HG02678 (cell line): Measurements from ENCODE around the gene CD44.

ENCODE experiments used
- ATAC-seq: cut with Tn5 transposase; IDR thresholded peaks from one replicate; pipeline ENCODE4 v1.9.1; 2021; ENCODE audit warnings: mild to moderate bottlenecking, moderate library complexity; ENCODE audit not compliant: unreplicated experiment

Gene CD44

GRCh38 chr11:35173616-35174566 lies 34.9 kb downstream of the CD44 start:
- no peak for ATAC-seq

GRCh38 chr11:35174666-35175065 lies 35.7 kb downstream of the CD44 start:
- no peak for ATAC-seq

DNA sequence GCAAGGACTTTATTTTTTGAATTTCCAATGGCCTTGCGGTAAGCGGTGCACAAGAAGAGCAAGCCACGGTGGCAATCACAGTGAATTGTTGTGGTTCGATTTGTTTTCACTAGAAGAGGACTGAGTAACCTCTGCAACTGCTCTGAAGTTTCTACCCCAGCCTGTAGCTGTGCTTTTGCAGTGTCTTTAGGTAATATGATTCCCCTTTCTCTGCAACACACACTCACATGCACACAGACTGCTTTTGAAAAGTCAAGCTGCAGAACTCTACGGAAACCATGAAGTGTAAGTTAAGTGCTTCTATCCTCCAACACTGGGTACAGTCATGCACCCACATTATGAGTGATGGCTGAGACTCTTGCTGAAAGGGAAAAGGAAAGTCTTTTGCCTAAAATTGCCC lies 38.4 kb downstream of the CD44 start:
- no peak for ATAC-seq

DNA sequence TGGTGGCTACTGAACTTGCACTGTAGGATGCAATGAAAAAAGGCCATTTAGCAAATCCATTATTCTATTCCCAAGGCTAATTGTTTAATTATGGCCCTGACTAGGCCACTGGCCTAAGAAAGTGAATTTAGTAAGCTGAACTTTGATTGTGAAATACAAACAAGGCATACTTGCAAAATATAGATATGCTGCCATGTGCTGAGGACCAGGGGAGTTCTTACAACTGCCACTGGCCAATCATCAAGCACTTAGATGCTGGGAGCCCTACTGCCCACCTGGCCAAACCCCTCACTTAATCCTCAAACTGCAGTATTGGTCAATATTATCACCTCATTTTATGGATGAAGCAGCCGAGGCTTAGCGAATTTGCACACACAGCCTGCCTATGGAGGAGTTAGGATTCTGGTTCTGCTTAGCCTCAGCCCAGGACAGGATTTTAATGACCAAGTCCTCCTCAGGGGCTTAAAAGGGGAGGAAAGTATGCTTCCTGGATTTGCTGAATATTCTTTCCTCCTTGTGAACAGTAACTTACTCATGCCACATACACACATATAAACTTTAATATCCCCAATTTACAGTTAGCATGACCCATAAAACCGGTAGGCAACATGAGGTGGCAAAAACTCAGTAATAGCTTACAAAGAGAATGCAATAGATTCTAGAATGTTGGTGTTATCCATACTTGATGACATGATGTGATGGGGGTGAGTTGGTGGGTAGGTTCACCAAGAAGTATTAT lies 39.3 kb downstream of the CD44 start:
- no peak for ATAC-seq

GRCh38 chr11:35178873-35179272 lies 39.9 kb downstream of the CD44 start:
- no peak for ATAC-seq

DNA sequence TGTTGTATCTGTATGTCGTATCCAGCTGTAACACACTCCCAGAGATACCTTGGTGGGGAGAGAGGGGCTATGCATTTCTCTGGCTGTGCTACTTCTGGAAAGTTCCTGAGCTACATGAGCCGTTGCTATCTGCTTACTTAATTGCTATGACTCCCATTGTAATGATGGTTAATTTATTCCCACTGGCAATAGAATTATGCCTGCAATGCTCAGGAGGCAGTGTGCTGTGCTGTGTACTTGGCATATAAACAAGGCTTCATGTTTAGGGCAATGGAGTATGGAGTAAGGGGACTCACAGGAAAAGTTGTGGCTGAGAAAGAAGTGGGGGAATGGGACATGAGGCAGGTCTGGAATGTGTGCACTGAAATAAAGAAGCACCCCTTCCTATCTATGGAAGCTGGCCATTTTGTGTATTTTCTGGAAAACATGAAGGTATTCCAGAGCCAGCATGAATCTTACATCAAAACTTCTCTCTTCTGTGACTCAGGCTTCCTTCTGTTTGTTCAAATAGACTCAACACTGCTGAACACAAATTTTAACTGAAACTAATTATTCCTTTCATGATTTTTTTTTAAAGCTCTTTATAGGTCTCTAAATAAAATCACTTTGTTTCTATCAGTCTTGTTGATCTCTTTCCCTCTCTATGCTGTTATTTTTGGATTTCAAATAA lies 40.6 kb downstream of the CD44 start:
- no peak for ATAC-seq

DNA sequence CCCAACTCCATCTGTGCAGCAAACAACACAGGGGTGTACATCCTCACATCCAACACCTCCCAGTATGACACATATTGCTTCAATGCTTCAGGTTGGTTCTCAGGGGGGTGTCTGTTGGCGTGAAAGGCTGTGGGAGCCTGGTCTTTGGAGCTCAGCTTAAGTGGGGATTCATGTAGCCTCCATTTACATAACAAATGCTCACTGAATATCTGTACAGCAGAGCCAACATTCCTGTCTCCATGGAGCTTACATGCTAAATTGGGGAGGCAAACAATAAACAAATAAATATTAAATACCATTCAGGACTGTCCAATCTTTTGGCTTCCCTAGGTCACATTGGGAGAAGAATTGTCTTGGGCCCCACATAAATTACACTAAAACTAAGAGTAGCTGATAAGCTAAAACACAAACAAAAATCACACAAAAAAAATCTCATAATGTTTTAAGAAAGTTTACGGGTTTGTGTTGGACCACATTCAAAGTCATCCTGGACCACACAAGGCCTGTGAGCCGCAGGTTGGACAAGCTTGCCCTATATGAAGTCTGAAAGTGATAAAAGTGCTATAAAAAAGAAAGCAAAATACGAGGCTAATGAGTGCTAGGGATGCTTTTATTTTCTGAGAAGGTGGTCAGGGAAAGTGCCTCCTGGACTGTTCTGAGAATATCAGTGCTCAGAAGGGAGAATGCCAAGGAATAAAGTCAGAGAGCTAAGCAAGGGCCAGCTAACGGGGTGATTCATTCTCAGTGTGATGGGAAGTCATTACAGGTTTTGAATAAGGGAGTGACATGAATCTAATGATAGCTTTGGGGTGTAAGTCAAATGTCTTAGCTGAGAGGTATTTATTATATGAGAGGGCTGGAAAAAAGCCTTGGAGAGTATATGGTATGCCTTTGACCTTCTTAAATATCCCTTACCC lies 41.6 kb downstream of the CD44 start:
- ATAC-seq = no peak

DNA sequence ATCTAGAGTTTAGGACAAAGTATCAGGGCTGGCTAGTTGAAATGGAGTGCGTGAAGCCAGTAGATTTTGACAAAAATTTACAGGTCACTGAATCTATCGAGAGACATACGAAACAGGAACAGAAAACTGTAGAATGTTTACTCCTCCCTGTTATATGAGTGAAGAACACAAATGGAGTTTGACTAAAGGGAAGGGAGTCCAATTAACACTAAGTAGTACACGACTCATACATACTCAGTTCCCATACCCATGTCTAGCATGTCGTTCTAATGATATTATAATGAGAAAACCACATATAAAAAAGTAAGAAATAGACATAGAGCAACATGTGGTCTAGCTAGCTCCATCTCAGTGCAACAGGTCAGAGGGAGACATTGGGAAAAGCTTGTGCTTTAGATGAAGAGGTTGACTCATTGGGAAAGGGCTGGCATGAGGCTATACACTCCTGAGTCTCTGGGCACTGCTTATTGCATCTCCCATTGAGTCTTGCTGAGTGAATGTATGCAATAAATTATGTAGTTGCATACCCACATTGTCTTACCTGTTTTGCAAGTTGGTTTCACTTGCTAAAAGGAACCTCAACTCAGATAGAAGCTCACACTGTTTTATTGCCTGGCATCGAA lies 43.5 kb downstream of the CD44 start:
- peak; percentile 77 for ATAC-seq

DNA sequence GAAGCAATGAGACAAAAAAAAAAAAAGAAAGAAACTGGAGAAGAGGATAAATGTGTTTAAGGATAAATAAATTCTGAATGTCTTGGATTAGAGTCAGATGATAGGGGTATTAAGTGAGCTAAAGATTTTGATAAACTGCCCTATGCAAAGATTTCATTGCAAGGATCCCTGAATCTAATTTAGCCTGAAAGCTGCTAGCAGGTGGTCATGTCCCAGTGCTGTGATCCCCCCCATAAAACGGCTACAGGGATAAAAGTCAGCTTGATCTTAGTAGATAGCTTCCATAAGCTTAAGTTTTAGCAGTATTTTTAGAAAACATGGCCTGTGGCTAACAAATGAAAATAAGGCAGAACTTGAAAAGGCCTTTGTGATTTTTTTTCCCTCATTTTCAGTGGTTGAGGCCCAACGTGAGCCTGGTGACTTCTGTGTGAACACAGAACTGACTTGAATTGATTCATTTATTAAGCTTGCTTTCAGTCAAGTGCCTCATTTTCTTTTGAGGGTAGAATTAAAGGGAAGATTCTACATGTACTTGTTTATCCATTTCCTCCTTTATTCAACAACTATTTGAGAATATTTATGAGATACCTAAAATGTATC lies 44.5 kb downstream of the CD44 start:
- ATAC-seq = no peak

DNA sequence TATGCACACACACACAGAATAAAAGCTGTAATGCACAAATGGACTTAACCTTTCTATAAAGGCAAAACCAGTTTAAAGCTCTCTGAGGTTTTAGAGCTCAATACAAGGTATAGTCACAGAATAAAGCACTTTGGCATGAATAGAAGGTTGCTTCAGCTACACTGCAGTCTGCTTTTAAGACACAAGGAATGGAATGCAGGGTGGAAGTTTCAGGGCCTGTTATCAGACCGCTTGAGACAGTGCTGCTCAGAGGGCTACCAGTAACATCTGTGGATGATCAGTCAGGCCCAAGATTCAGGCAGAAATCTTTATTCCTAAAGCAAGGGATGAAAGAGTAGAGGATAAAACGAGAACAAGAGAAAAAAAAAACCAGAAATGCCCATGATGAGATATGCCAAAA lies 46.7 kb downstream of the CD44 start:
- no peak for ATAC-seq

DNA sequence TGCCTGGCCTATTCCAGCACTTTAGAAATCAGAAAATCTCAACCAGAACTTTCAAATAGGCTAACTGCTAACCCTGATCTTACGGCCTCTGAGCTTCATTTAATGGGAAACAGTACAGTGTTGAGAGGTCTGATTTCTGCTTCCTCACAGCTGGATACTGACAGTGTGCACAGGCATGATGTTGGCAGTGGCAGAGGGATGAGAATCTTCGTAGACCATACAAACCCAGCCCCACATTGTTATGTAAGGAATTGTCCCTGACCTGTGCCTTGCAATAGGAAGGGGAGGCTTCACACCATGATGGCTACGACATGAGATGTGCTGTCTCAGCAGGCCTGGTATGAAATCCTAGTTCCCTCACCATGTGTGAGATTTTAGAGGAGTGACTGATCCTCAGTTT lies 49.0 kb downstream of the CD44 start:
- no peak for ATAC-seq

- ATAC-seq = no peak
These were observed 51.9 kb downstream of the CD44 start for GRCh38 chr11:35190804-35191348.

DNA sequence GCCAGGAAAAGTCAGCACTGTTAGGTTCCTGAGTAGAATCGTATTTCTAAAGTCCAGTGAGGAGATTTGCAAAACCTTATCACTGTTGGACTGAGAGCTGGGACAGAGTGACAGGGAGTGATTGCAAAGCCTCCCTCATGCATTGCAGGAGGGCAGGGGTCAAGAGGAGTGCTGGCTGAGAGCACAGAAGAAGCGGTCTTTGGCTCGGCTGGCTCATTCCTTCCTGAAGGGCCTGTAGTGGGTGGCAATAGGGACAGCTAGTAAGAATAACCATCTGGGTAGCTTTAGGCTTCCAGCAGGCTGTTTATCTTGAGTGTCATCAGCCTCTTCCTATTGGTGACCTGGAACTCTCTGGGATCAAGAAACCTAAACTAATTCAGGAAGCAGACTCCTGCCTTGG lies 53.4 kb downstream of the CD44 start:
- ATAC-seq = no peak

- no peak for ATAC-seq
These were observed 54.8 kb downstream of the CD44 start for GRCh38 chr11:35193767-35194166.

DNA sequence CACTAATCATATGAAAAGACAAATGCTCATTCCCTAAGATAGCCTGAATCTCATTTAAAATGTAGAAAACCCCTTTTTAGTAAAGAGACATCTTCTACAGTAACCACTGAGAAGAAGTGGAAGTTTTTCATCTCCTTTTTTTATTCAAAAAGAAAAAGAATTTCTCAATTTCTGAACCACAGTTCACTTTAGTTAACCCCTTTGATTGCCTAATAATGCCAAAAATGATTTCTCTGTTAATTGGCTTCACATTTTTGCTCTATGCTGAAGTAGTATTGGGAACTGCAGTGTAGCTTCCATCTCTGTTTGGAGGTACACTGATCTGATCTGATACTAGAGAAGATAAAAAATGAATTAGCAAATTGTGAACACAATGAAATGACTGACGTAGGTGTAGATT lies 58.3 kb downstream of the CD44 start:
- ATAC-seq = no peak

- ATAC-seq = no peak
These were observed 61.9 kb downstream of the CD44 start for GRCh38 chr11:35200811-35201341.

- no peak for ATAC-seq
These were observed 65.6 kb downstream of the CD44 start for GRCh38 chr11:35204614-35205013.

- ATAC-seq = no peak
These were observed 67.6 kb downstream of the CD44 start for GRCh38 chr11:35206616-35207015.
